ENCODE results near the gene ZBTB46.
A peak's percentile ranks its signal among the peaks of the same experiment; 100 is the strongest.

ZBTB46 gene

GRCh38 chr20:63704749-63705117 lies 126.3 kb downstream of the ZBTB46 start:
- DNase-seq (ENCODE audit: low read depth), result no peak

- DNase-seq (ENCODE audit: low read depth), result no peak
These were observed 126.9 kb downstream of the ZBTB46 start for GRCh38 chr20:63703976-63704748.

- no peak for DNase-seq (ENCODE audit: low read depth)
These were observed 127.5 kb downstream of the ZBTB46 start for GRCh38 chr20:63703471-63703975.

GRCh38 chr20:63702751-63703470 lies 128.2 kb downstream of the ZBTB46 start:
- no peak for DNase-seq (ENCODE audit: low read depth)

GRCh38 chr20:63702036-63702665 lies 128.9 kb downstream of the ZBTB46 start:
- DNase-seq (ENCODE audit: low read depth), result no peak

- no peak for DNase-seq (ENCODE audit: low read depth)
These were observed 129.6 kb downstream of the ZBTB46 start for GRCh38 chr20:63701329-63702035.

- no peak for DNase-seq (ENCODE audit: low read depth)
These were observed 130.1 kb downstream of the ZBTB46 start for GRCh38 chr20:63701051-63701328.

GRCh38 chr20:63700199-63701050 lies 130.6 kb downstream of the ZBTB46 start:
- no peak for DNase-seq (ENCODE audit: low read depth)

- no peak for DNase-seq (ENCODE audit: low read depth)
These were observed 131.4 kb downstream of the ZBTB46 start for GRCh38 chr20:63699466-63700198.

GRCh38 chr20:63698739-63699465 lies 132.2 kb downstream of the ZBTB46 start:
- peak; percentile 84 for DNase-seq (ENCODE audit: low read depth)

- no peak for DNase-seq (ENCODE audit: low read depth)
These were observed 133.1 kb downstream of the ZBTB46 start for GRCh38 chr20:63697868-63698545.

- DNase-seq (ENCODE audit: low read depth), result no peak
These were observed 133.7 kb downstream of the ZBTB46 start for GRCh38 chr20:63697357-63697867.

- no peak for DNase-seq (ENCODE audit: low read depth)
These were observed 134.3 kb downstream of the ZBTB46 start, which contains the start of gene TNFRSF6B for GRCh38 chr20:63696628-63697356. Gene TNFRSF6B, plus strand, starts transcription at chr20:63696652. Its CDS starts 116 bp downstream, at chr20:63696768.

- peak; percentile 25 for DNase-seq (ENCODE audit: low read depth)
These were observed 134.8 kb downstream of the ZBTB46 start for GRCh38 chr20:63696306-63696627.

GRCh38 chr20:63695424-63696305 lies 135.4 kb downstream of the ZBTB46 start:
- no peak for DNase-seq (ENCODE audit: low read depth)

- no peak for DNase-seq (ENCODE audit: low read depth)
These were observed 136.3 kb downstream of the ZBTB46 start for GRCh38 chr20:63694584-63695423.
